ENCODE results near the gene IFT74. TPM values are rescaled to one million over a fixed set of nuclear protein-coding genes. Genes with fewer than 3 reads are reported as not detected.

IFT74 gene
- total RNA-seq, 4 donors from 2014 or later = 12.3 to 16.6 (median 14.2) TPM

- WGBS = 93% methylated on average over 5 of the region's 5 CpGs
- no peak overlapping the region for H3K27ac ChIP-seq (replicated peaks in 1 of 4)
- H3K4me1 ChIP-seq = peaks cover 0 to 12% (median 3%) of the 10 kb centered on the region in 4 donors
- TF ChIP-seq EP300 (IDR thresholded peaks at IDR 0.05) (no peak), POLR2AphosphoS5 (IDR thresholded peaks at IDR 0.05) (no peak), POLR2A (IDR thresholded peaks at IDR 0.05; ENCODE audit: low read depth) (no peak)
- TF ChIP-seq, protein P1, sequence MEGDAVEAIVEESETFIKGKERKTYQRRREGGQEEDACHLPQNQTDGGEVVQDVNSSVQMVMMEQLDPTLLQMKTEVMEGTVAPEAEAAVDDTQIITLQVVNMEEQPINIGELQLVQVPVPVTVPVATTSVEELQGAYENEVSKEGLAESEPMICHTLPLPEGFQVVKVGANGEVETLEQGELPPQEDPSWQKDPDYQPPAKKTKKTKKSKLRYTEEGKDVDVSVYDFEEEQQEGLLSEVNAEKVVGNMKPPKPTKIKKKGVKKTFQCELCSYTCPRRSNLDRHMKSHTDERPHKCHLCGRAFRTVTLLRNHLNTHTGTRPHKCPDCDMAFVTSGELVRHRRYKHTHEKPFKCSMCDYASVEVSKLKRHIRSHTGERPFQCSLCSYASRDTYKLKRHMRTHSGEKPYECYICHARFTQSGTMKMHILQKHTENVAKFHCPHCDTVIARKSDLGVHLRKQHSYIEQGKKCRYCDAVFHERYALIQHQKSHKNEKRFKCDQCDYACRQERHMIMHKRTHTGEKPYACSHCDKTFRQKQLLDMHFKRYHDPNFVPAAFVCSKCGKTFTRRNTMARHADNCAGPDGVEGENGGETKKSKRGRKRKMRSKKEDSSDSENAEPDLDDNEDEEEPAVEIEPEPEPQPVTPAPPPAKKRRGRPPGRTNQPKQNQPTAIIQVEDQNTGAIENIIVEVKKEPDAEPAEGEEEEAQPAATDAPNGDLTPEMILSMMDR (IDR thresholded peaks at IDR 0.05) = no peak
- no peaks in the 10 kb centered on the region for H3K27me3 ChIP-seq
- peaks cover 0 to 25% (median 0%) of the 10 kb centered on the region in 4 donors for H3K36me3 ChIP-seq
- DNase-seq (ENCODE audit: extremely low spot score) = no peak
- H3K9me3 ChIP-seq = no peaks in the 10 kb centered on the region
- intact Hi-C loops (cut with DNase I) = loop anchor here (10.0 kb wide), 1 partner anchor 49 kb away; no protein-coding TSS in a partner anchor
- H3K4me3 ChIP-seq = no peak overlapping the region
These were observed 17.8 kb downstream of the IFT74 start for GRCh38 chr9:26973989-26974388.

GRCh38 chr9:26974927-26975326, 18.7 kb downstream of the IFT74 start:
- peaks cover 0 to 12% (median 3%) of the 10 kb centered on the region in 4 donors for H3K4me1 ChIP-seq
- H3K4me3 ChIP-seq = no peak overlapping the region
- peaks cover 0 to 25% (median 0%) of the 10 kb centered on the region in 4 donors for H3K36me3 ChIP-seq
- H3K27ac ChIP-seq (replicated peaks in 1 of 4) = no peak overlapping the region
- 80% methylated on average over 4 of the region's 4 CpGs for WGBS
- intact Hi-C loops (cut with DNase I) = loop anchor here (5.0 to 10.0 kb wide), 3 partner anchors 50 to 228 kb away; partner anchors contain the start of gene CAAP1
- TF ChIP-seq EP300 (IDR thresholded peaks at IDR 0.05) = no peak
- TF ChIP-seq, protein P1 (IDR thresholded peaks at IDR 0.05) = no peak
- TF ChIP-seq POLR2A (IDR thresholded peaks at IDR 0.05; ENCODE audit: low read depth) = no peak
- TF ChIP-seq POLR2AphosphoS5 (IDR thresholded peaks at IDR 0.05) = no peak
- H3K9me3 ChIP-seq = no peaks in the 10 kb centered on the region
- H3K27me3 ChIP-seq = no peaks in the 10 kb centered on the region
- no peak for DNase-seq (ENCODE audit: extremely low spot score)

DNA sequence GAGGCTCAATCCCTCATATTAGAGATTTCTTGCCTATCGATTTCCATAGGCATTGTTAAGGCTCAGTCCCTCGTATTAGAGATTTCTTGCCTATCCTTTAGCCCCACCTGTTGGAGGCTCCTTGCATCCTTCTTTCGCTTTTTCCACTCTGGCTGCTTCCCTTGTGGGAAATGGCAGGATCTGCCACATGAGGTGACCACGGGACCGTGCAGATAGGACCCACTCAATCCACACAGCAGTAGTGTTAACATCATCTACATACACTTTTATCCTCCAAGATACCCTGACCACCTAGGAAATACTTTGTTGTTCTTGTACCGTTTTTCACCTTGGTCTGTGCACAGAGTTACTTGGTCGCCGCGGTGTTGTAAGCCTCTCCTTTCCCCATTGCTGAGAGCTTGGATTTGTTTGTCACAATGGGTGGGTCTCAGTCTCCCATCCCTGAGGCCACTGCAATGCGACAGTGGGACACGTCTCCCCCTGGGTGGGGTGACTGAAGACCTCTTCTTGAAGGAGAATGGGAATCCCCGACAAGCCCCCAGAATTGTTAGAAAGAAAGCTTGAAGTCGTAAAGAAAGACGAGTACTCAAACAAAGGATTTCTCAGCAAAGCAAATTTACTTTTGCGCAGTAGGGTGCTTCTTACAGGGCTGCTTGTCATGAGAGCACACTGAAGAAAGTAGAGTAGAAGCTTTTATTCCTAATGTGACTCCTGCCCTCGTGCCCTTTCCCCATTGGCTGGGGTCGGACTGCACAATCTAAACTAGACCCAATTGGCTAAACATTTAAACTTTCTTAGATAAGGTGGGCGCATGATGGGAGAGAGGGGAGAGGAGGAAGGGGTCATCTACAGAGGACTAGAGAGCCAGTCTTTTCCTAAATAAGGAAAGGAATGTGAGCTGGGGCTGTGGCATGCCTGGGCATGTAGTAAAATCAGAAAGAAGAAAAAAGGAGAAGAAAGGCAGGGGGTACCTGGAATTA, 19.8 kb downstream of the IFT74 start:
- WGBS = 84% methylated on average over 18 of the region's 18 CpGs

GRCh38 chr9:26983340-26983739, 27.1 kb downstream of the IFT74 start:
- no peaks in the 10 kb centered on the region for H3K9me3 ChIP-seq
- no peaks in the 10 kb centered on the region for H3K27me3 ChIP-seq
- intact Hi-C loops (cut with DNase I) = no loop called here
- H3K36me3 ChIP-seq = peaks cover 16 to 76% (median 34%) of the 10 kb centered on the region in 4 donors
- DNase-seq (ENCODE audit: extremely low spot score) = no peak
- H3K4me3 ChIP-seq = no peak overlapping the region
- H3K27ac ChIP-seq (replicated peaks in 1 of 4) = no peak overlapping the region
- 80% methylated on average over 1 of the region's 1 CpG for WGBS
- TF ChIP-seq, protein P1 (IDR thresholded peaks at IDR 0.05) = no peak
- TF ChIP-seq POLR2A (IDR thresholded peaks at IDR 0.05; ENCODE audit: low read depth) = no peak
- no peak for TF ChIP-seq POLR2AphosphoS5 (IDR thresholded peaks at IDR 0.05)
- TF ChIP-seq EP300 (IDR thresholded peaks at IDR 0.05) = no peak
- no peaks in the 10 kb centered on the region for H3K4me1 ChIP-seq

More for the DNA sequence above, 19.8 kb downstream of the IFT74 start:
- Histone ChIP-seq H3K9me3 (no peaks in the 10 kb centered on the region), H3K4me3 (peak overlapping the region in 1 of 4 donors; percentile 8), H3K27ac (replicated peaks in 1 of 4) (no peak overlapping the region), H3K36me3 (peaks cover 0 to 30% (median under 1%) of the 10 kb centered on the region in 4 donors), H3K27me3 (no peaks in the 10 kb centered on the region), H3K4me1 (peaks cover 0 to 12% (median 3%) of the 10 kb centered on the region in 4 donors)
- intact Hi-C loops (cut with DNase I) = loop anchor here (5.0 to 10.0 kb wide), 3 partner anchors 51 to 229 kb away; partner anchors contain the start of gene CAAP1
- TF ChIP-seq POLR2A (IDR thresholded peaks at IDR 0.05; ENCODE audit: low read depth) (no peak), EP300 (IDR thresholded peaks at IDR 0.05) (no peak), POLR2AphosphoS5 (IDR thresholded peaks at IDR 0.05) (no peak)
- TF ChIP-seq, protein P1 (IDR thresholded peaks at IDR 0.05) = peak; percentile 44 to 61 (median 50)
- no peak for DNase-seq (ENCODE audit: extremely low spot score)
